CD14-positive monocyte (primary cell): ENCODE measurements around the gene TBC1D22A. TPM values are rescaled to one million over a fixed set of nuclear protein-coding genes. Genes with fewer than 3 reads are reported as not detected.

Experiments
- DNase-seq, 3 donors: peaks; one replicate each; pipeline ENCODE4 v3.0.0-alpha.2; 2011 to 2022
- H2AFZ ChIP-seq: 2 replicates; pipeline ENCODE4 v1.6.0; 2012; ENCODE audit warnings: mild to moderate bottlenecking, low read depth, low read length, inconsistent platforms; ENCODE audit not compliant: insufficient read depth, poor library complexity, severe bottlenecking
- H3K27ac ChIP-seq, 2 donors: 1 replicate in 1 of 2; 2 replicates in 1 of 2; pipeline ENCODE4 v1.5.1; 2012 to 2013; ENCODE audit warnings: low read length in 2 of 2, control low read depth in 1 of 2, inconsistent platforms in 1 of 2, low read depth in 1 of 2, mild to moderate bottlenecking in 1 of 2
- H3K27me3 ChIP-seq, 2 donors: one replicate each; pipeline versions ENCODE4 v1.6.0 to v1.6.1; 2011 to 2013; ENCODE audit warnings: low read length in 2 of 2; ENCODE audit not compliant: control insufficient read depth in 2 of 2, insufficient read depth in 2 of 2
- H3K36me3 ChIP-seq, 2 donors: replicated peaks in 1 of 2; 1 replicate in 1 of 2; 2 replicates in 1 of 2; pipeline versions ENCODE4 v1.5.1 to v1.6.1; 2012 to 2013; ENCODE audit warnings: low read length in 2 of 2, control low read depth in 1 of 2, inconsistent platforms in 1 of 2, mild to moderate bottlenecking in 1 of 2; ENCODE audit not compliant: insufficient read depth in 2 of 2, control insufficient read depth in 1 of 2
- H3K4me1 ChIP-seq, 2 donors: 1 replicate in 1 of 2; 2 replicates in 1 of 2; pipeline versions ENCODE4 v1.5.1 to v1.6.1; 2012 to 2013; ENCODE audit warnings: low read length in 2 of 2, control low read depth in 1 of 2, inconsistent platforms in 1 of 2, mild to moderate bottlenecking in 1 of 2, moderate library complexity in 1 of 2; ENCODE audit not compliant: insufficient read depth in 2 of 2, control insufficient read depth in 1 of 2
- H3K4me2 ChIP-seq: replicated peaks from 2 replicates; pipeline ENCODE3; 2012; ENCODE audit warnings: low read length, moderate library complexity, mild to moderate bottlenecking; ENCODE audit not compliant: poor library complexity, severe bottlenecking; ENCODE audit errors: extremely low read depth
- H3K4me3 ChIP-seq, 3 experiments: fragments of 200-600 bp in 1 of 3; sonication (generic) in 1 of 3; replicated peaks in 1 of 3; 1 replicate in 2 of 3; 2 replicates in 1 of 3; pipeline ENCODE4 v1.5.1; 2011 to 2013; ENCODE audit warnings: low read length in 3 of 3, mild to moderate bottlenecking in 3 of 3, control low read depth in 2 of 3, low read depth in 2 of 3, inconsistent platforms in 1 of 3, moderate library complexity in 1 of 3
- H3K79me2 ChIP-seq: 2 replicates; pipeline ENCODE4 v1.6.0; 2012; ENCODE audit warnings: mild to moderate bottlenecking, control low read depth, inconsistent platforms, low read length, moderate library complexity; ENCODE audit not compliant: insufficient read depth
- H3K9ac ChIP-seq: 2 replicates; pipeline ENCODE4 v1.6.0; 2017; ENCODE audit warnings: low read length, mild to moderate bottlenecking; ENCODE audit not compliant: insufficient read depth, poor library complexity, severe bottlenecking
- H3K9me3 ChIP-seq, 2 donors: replicated peaks in 1 of 2; 1 replicate in 1 of 2; 2 replicates in 1 of 2; pipeline versions ENCODE4 v1.5.1 to v1.6.1; 2012 to 2013; ENCODE audit warnings: low read length in 2 of 2, control low read depth in 1 of 2; ENCODE audit not compliant: control insufficient read depth in 1 of 2, insufficient read depth in 1 of 2
- H4K20me1 ChIP-seq: 2 replicates; pipeline ENCODE4 v1.6.0; 2012; ENCODE audit warnings: mild to moderate bottlenecking, low read length, control low read depth, moderate library complexity; ENCODE audit not compliant: insufficient read depth
- H3K27ac Mint-ChIP-seq, 7 donors: one replicate each; pipeline ENCODE4 v1.8.0; 2020; ENCODE audit warnings: mild to moderate bottlenecking in 7 of 7, mixed read lengths in 7 of 7, moderate library complexity in 6 of 7, inconsistent platforms in 2 of 7
- H3K27me3 Mint-ChIP-seq, 3 donors: one replicate each; pipeline ENCODE4 v1.8.0; 2021 to 2022; ENCODE audit warnings: low read depth in 3 of 3, mild to moderate bottlenecking in 3 of 3, mixed read lengths in 3 of 3, moderate library complexity in 3 of 3, inconsistent platforms in 1 of 3
- H3K36me3 Mint-ChIP-seq, 2 donors: one replicate each; pipeline ENCODE4 v1.8.0; 2020; ENCODE audit warnings: mixed read lengths in 2 of 2, inconsistent platforms in 1 of 2, mild to moderate bottlenecking in 1 of 2
- H3K4me1 Mint-ChIP-seq: one replicate; pipeline ENCODE4 v1.8.0; 2020; ENCODE audit warnings: mild to moderate bottlenecking, mixed read lengths
- H3K4me3 Mint-ChIP-seq, 2 donors: one replicate each; pipeline ENCODE4 v1.8.0; 2020; ENCODE audit warnings: mild to moderate bottlenecking in 2 of 2, mixed read lengths in 2 of 2, moderate library complexity in 1 of 2
- H3K9me3 Mint-ChIP-seq, 7 donors: one replicate each; pipeline ENCODE4 v1.8.0; 2020 to 2022; ENCODE audit warnings: mixed read lengths in 7 of 7, mild to moderate bottlenecking in 6 of 7, moderate library complexity in 6 of 7, inconsistent platforms in 2 of 7
- WGBS: methylation state at CpG from one replicate; pipeline ENCODE4 v1.1.5; 2013; ENCODE audit warnings: missing lambda C conversion rate; ENCODE audit not compliant: insufficient coverage; 5-methylcytosine and 5-hydroxymethylcytosine counted together
- intact Hi-C, 2 donors: fragments of 100-400 bp; cut with micrococcal nuclease; formaldehyde crosslinking; loops; one replicate each; pipeline versions ENCODE4 v1.15.0 to v1.15.1; 2023
- polyA plus RNA-seq, 3 donors: library from polyadenylated mRNA; depleted of rRNA in 1 of 3; unstranded in 2 of 3; stranded (reverse) in 1 of 3; fragments of 300-500 nt in 2 of 3; fragments of >200 nt in 1 of 3; fragmentation: Illumina TruSeq in 2 of 3; gene quantifications; 1 replicate in 2 of 3; 2 replicates in 1 of 3; pipeline ENCODE4 v1.2.3, GENCODE V29; 2012 to 2021
- TF ChIP-seq, protein P1 (sequence below): fragments of 200-600 bp; IDR thresholded peaks from one replicate; pipeline ENCODE4 v1.8.0; 2022; ENCODE audit warnings: antibody characterized with exemption, mild to moderate bottlenecking

The TBC1D22A gene
- polyA plus RNA-seq, 3 donors, result 25.9 to 36.2 (median 29.5) TPM

DNA sequence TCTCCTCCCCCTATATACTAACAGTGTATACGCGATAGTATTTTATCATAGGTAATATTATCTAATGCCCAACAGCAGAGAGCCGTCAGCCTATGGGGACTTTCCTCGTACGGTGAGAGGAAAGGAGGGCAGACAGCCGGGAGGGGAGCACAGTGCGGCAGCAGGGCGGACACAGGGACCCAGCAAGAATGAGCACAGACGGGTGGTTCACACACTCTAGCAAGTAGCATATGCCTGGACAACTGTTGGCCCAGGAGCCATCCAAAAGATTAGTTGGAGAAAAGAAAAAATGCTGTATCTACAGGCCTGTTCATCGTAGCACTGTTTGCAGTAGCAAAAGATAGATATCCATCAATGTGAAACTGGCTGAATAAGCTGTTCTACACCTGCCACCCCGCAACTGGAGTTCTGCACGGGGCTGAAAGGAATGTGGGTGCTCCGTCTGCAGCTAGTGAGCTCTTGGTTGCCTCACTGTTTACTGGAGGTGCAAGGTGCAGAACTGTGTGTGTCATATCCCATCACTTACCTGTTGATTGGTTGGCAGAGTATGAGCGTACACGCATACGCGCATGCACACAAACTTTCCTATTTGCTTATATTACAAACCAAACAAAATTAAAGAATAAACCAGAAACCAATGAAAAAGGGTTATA, 324.3 kb downstream of the TBC1D22A start:
- no peaks in the 10 kb centered on the region for H3K79me2 ChIP-seq
- H3K27me3 ChIP-seq, result no peaks in the 10 kb centered on the region
- H3K9me3 Mint-ChIP-seq, result peaks cover 7 to 27% (median 12%) of the 10 kb centered on the region in 7 donors
- no peak overlapping the region for H3K27ac Mint-ChIP-seq
- H4K20me1 ChIP-seq, result peaks cover 39% of the 10 kb centered on the region
- no peak overlapping the region for H3K9ac ChIP-seq
- no peak overlapping the region for H3K27ac ChIP-seq
- H2AFZ ChIP-seq, result no peak overlapping the region
- H3K4me2 ChIP-seq, result no peak overlapping the region
- DNase-seq, result no peak
- no peaks in the 10 kb centered on the region for H3K36me3 ChIP-seq
- H3K4me1 ChIP-seq, result peaks cover 5 to 6% of the 10 kb centered on the region in 2 donors
- H3K36me3 Mint-ChIP-seq, result peaks cover 0 to 2% of the 10 kb centered on the region in 2 donors
- H3K4me1 Mint-ChIP-seq, result peaks cover 13% of the 10 kb centered on the region
- peak overlapping the region in 1 of 2 donors; percentile 24 for H3K4me3 Mint-ChIP-seq
- intact Hi-C loops, result no loop called here
- no peak overlapping the region for H3K4me3 ChIP-seq
- peaks cover 0 to 2% (median 1%) of the 10 kb centered on the region in 3 donors for H3K27me3 Mint-ChIP-seq
- TF ChIP-seq, protein P1, sequence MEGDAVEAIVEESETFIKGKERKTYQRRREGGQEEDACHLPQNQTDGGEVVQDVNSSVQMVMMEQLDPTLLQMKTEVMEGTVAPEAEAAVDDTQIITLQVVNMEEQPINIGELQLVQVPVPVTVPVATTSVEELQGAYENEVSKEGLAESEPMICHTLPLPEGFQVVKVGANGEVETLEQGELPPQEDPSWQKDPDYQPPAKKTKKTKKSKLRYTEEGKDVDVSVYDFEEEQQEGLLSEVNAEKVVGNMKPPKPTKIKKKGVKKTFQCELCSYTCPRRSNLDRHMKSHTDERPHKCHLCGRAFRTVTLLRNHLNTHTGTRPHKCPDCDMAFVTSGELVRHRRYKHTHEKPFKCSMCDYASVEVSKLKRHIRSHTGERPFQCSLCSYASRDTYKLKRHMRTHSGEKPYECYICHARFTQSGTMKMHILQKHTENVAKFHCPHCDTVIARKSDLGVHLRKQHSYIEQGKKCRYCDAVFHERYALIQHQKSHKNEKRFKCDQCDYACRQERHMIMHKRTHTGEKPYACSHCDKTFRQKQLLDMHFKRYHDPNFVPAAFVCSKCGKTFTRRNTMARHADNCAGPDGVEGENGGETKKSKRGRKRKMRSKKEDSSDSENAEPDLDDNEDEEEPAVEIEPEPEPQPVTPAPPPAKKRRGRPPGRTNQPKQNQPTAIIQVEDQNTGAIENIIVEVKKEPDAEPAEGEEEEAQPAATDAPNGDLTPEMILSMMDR, result no peak
- H3K9me3 ChIP-seq, result peaks cover 0 to 11% of the 10 kb centered on the region in 2 donors
- 94% methylated on average over 9 of the region's 17 CpGs for whole genome bisulfite sequencing

DNA sequence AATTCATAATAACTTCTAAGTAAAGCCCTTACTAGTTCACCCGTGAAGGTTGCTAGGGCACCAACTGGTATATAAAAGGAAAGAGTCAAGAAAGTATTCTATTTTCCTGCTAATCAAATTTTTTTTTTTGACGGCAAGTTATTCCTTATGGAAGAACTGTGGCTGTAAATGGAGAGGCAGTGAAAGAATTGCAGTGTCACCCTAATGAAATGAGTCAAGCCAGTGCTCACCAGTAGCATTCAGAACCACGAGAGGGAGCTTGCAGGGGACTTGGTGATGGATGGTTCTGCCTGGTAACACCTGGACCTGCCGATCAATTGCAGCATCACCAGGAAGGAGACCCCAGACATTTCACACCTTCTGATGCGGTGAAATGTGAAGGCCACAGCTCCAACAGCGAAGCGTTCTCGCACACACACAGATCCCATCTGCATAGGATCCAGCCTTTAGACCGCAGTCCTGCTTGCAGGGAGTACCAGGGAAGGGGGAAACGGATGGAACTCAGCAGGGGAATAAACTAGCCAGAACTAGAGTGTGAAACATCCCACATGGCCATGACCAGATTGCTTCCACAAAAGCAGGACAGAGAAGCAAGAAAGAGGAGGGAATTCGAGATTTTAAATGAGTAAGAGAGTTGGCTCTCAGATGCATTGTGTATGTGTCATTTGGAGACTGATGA, 326.2 kb downstream of the TBC1D22A start:
- Histone ChIP-seq H3K4me2 (no peak overlapping the region), H3K27ac (no peak overlapping the region), H3K9ac (no peak overlapping the region), H3K79me2 (no peaks in the 10 kb centered on the region), H3K4me1 (peaks cover 5 to 6% of the 10 kb centered on the region in 2 donors), H4K20me1 (peaks cover 48% of the 10 kb centered on the region), H3K4me3 (no peak overlapping the region), H3K27me3 (no peaks in the 10 kb centered on the region), H3K36me3 (no peaks in the 10 kb centered on the region), H2AFZ (no peak overlapping the region), H3K9me3 (peaks cover 18 to 29% of the 10 kb centered on the region in 2 donors)
- Mint-ChIP-seq H3K36me3 (peaks cover 0 to 2% of the 10 kb centered on the region in 2 donors), H3K27me3 (peaks cover 0 to 2% (median 1%) of the 10 kb centered on the region in 3 donors), H3K27ac (no peak overlapping the region), H3K4me1 (peaks cover 13% of the 10 kb centered on the region), H3K9me3 (peaks cover 21 to 33% (median 27%) of the 10 kb centered on the region in 7 donors), H3K4me3 (no peak overlapping the region)
- TF ChIP-seq, protein P1, result no peak
- 97% methylated on average over 7 of the region's 11 CpGs for WGBS
- intact Hi-C loops, result no loop called here
- DNase-seq, result no peak
